ENCODE results near the gene RBBP8. TPM values are rescaled to one million over a fixed set of nuclear protein-coding genes. Genes with fewer than 3 reads are reported as not detected.
A peak's percentile ranks its signal among the peaks of the same experiment; 100 is the strongest.
"Not testable (repeated sequence)": the region's sequence is repeated elsewhere in the genome, so short reads cannot be mapped to it uniquely, and the experiment has no call there.

RBBP8 gene
- polyA plus RNA-seq, 5 donors, result 24.4 to 36.4 (median 32.0) TPM

DNA sequence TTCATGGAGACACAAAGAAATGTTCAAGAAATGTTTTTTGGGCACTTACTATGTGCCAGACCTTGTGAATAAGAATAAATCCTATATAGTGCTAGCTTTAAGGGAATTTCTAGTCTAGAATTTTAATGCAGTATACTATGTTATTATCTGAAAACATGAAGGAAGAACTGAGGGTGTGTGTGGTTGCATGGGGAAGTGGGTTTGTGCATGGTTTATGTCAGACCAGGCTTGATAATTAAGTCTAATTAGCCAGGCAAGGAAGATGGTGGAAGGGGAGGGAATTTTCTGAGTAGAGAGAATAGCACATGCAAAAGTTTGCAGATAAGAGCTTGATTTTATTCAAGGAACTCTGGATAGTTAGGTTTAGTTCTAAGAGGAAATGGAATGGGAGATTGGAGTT lies 6.5 kb downstream of the RBBP8 start:
- DNase-seq, result no peak

- DNase-seq, result no peak
These were observed 10.7 kb downstream of the RBBP8 start for GRCh38 chr18:22943847-22944246.

GRCh38 chr18:22946217-22946616 lies 13.1 kb downstream of the RBBP8 start:
- DNase-seq, result no peak

GRCh38 chr18:22946846-22947245 lies 13.7 kb downstream of the RBBP8 start:
- DNase-seq, result no peak

DNA sequence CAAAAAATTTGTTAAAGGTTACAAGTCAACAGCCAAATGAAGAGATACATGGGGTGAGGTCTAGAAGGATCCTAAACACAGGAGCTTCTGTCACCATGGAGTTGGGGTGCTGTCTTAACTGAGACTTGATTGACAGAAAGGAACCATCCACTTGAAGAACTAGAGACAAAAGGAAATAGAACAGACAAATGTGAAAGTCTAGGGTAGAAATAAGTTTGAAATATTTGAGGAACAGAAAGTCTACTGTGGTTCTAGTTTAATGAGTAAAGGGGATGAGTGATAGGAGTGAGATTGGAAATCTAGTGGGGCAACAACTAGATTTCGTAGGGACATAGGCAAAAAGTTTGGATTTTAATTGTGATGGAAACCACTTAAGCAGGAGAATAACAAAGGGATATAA lies 18.7 kb downstream of the RBBP8 start:
- DNase-seq, result no peak

- no peak for DNase-seq
These were observed 19.4 kb downstream of the RBBP8 start for GRCh38 chr18:22952525-22952924.

- not testable (repeated sequence) for DNase-seq
These were observed 20.9 kb downstream of the RBBP8 start for GRCh38 chr18:22953982-22954381.

DNA sequence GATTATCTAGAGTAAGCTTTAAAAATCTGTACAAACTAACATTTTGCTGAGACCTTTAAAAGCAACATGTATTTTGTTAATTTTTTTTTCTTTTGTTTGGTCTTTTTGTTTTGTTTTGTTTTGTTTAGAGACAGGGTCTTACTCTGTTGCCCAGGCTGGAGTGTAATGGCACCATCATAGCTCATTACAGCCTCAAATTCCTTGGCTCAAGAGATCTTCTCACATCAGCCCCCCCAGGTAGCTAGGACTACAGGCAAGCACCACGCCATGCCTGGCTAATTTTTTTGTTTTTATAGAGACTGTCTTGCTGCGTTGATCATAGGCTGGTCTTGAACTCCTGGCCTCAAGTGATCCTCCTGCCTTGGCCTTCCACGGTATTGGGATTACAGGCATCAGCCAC lies 23.1 kb downstream of the RBBP8 start:
- no peak for DNase-seq

DNA sequence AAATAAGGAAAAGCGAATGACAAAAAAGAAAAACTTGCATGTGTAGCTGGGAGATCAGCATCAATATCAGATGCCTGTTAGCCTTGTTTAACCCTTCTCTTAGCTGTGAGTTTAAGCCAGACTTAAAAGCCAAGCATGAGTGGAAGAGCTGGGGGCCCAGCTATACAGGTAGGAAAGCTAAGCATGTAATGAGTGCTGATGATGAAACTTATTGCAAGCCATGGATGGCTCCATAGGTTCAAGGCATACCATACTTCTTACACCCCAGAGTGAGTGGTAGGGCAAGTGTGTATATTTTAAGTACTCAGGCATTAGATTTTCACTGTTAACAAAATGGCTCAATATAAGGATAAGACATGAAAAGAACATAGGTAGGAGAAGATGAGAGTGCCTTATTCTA lies 28.0 kb downstream of the RBBP8 start:
- no peak for DNase-seq

- no peak for DNase-seq
These were observed 28.9 kb downstream of the RBBP8 start for GRCh38 chr18:22962004-22962403.

DNA sequence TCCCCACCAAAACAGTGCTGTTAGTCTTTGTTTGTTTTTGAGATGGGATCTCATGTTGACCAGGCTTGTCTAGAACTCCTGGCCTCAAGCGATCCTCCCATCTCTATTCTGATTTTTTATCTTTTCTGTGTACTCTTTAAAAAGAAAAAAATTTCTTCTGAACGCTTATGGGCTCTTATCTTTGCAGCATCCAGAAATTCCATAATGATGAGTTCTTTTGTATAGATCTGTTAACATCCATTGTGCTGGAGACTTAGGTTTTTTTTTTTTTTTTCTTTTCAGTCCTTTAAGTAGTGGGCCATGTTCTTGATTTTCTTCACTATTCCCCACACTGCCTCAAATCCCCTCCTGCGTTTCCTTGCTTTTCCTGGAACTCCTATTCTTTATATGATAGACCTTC lies 31.0 kb downstream of the RBBP8 start:
- no peak for DNase-seq

GRCh38 chr18:22964722-22965121 lies 31.6 kb downstream of the RBBP8 start:
- DNase-seq, result no peak

GRCh38 chr18:22971038-22971437 lies 37.9 kb downstream of the RBBP8 start:
- no peak for DNase-seq

DNA sequence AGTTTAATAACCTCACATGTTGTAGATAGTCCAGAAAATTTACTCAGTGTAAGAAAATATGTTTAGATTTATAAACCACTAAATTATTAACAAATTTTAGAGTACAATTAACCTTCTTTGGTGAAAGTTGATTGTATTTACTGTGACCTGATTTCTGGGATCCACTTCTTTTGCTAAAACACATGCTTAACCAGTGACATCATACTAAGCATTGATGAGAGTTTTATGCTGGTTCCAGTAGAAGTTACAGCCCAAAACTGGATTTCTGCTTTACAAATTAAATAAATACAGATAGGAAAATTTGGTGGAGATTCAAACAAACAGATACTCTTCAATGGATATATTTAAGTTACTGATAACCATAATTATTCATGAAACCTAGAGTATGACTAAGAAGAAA lies 40.9 kb downstream of the RBBP8 start:
- DNase-seq, result no peak

- no peak for DNase-seq
These were observed 41.6 kb downstream of the RBBP8 start for GRCh38 chr18:22974707-22975106.

DNA sequence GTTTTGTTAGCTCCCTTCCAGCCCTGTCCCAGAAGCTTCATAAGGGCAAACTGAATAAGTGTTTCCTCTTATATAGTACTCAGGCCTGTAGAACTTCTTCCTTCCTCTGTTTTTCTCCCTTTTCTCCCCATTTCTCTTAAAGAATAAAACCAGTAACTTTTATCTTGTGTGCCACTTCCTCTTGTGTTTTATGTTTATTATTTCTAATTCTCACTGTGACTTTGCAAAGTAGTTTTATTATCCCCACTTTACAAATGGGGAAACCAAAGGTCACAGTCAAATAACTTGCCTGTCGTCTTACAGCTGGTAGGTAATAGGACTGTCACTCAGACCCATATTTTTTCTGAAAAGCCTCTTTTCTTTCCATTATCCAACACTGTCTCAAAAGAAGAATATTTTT lies 42.4 kb downstream of the RBBP8 start:
- DNase-seq, result no peak

GRCh38 chr18:22977847-22978701 lies 44.9 kb downstream of the RBBP8 start:
- no peak for DNase-seq

DNA sequence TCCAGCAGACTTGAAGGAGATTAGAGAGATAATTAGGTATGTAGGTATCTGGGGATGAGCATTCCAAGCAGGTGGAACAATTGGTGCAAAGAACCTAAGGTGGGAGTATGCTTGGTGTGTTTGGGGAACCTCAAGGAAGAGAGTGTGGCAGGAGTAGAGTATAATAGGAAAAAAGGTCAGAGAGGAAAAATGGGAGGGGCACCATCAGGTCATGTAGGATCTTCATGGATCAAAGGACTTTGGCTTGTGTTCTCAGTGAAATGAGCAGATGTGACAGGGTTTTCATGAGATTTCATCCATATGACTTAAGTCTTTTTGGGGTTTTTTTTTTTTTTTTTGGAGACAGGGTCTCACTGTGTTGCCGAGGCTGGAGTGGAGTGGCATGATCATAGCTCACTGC lies 47.3 kb downstream of the RBBP8 start:
- no peak for DNase-seq

GRCh38 chr18:22981274-22982133 lies 48.4 kb downstream of the RBBP8 start:
- DNase-seq, result no peak

GRCh38 chr18:22983175-22983574 lies 50.0 kb downstream of the RBBP8 start:
- DNase-seq, result peak; percentile 14 to 31

GRCh38 chr18:22985250-22985649 lies 52.1 kb downstream of the RBBP8 start:
- DNase-seq, result no peak

DNA sequence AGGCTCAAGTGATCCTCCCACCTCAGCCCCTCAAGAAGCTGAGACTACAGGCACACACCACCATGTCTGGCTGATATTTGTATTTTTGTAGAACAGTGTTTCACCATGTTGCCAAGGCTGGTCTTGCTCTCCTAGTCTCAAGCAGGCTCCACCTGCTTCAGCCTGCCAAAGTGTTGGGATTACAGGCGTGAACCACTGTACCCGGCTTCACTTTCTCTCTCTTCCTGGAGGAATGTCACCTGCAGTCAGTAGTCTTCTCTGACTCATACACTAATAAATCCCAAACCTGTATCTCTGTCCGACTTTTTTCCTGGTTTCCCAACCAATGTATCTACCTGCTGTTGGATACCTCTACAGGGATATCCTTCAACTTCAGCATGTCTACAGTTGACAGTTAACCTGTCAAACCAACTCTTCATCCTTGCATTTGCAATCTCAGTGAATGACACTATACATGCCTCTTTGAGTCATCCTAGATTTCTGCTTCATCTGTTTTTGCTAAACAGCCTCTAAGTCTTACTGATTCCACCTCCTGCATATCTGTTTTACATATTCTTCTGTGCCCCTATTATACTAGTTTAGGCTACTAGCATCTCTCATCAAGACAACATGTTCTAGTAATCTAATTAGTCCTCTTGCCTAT lies 54.5 kb downstream of the RBBP8 start:
- DNase-seq, result no peak

GRCh38 chr18:22988208-22988607 lies 55.1 kb downstream of the RBBP8 start:
- DNase-seq, result no peak

Measured in right lung (tissue), 5 donors.